B cell (primary cell): ENCODE measurements around the gene HS6ST3.

ENCODE experiments used
- CTCF ChIP-seq: fragments of 200-600 bp; IDR thresholded peaks from one replicate; pipeline ENCODE4 v1.8.0; 2022; ENCODE audit warnings: antibody characterized with exemption, mild to moderate bottlenecking
- EZH2 ChIP-seq: IDR thresholded peaks from 2 replicates; pipeline ENCODE4 v1.6.1; 2012; ENCODE audit warnings: borderline replicate concordance, low read depth, mild to moderate bottlenecking, moderate library complexity, low read length; ENCODE audit not compliant: insufficient read depth, poor library complexity, severe bottlenecking

- TF ChIP-seq EZH2 (no peak), CTCF (no peak)
Observed at GRCh38 chr13:96677029-96677428, 587.1 kb downstream of the HS6ST3 start.
